Astrocyte of the spinal cord (primary cell): ENCODE data around the gene ATL2.
"Not testable (repeated sequence)": the region's sequence is repeated elsewhere in the genome, so short reads cannot be mapped to it uniquely, and the experiment has no call there.

ENCODE experiments used
- DNase-seq: peaks from one replicate; pipeline ENCODE4 v3.0.0; 2011; ENCODE audit warnings: low read depth, low spot score
- H3K4me3 ChIP-seq: 2 replicates; pipeline ENCODE4 v1.5.1; 2011; ENCODE audit warnings: low read depth, mild to moderate bottlenecking, low read length, moderate library complexity
- CTCF ChIP-seq: IDR thresholded peaks from 2 replicates; pipeline ENCODE4 v1.5.1; 2012; ENCODE audit warnings: low read depth, mild to moderate bottlenecking, low read length, inconsistent platforms
- in situ Hi-C: cut with HindIII; loops from 2 replicates; pipeline ENCODE4 v1.10.0; 2017; ENCODE audit warnings: low sequenced_read_pairs

Gene ATL2

GRCh38 chr2:38279201-38279600 lies 97.9 kb downstream of the ATL2 start:
- TF ChIP-seq CTCF: no peak
- no peak for DNase-seq
- in situ Hi-C loops: no loop called here
- H3K4me3 ChIP-seq: no peak overlapping the region

- H3K4me3 ChIP-seq, DNase-seq, in situ Hi-C loops: not testable (repeated sequence)
Observed at GRCh38 chr2:38278117-38278438, 99.0 kb downstream of the ATL2 start.

- peak; percentile 29 for DNase-seq
- in situ Hi-C loops: no loop called here
- no peak overlapping the region for H3K4me3 ChIP-seq
- TF ChIP-seq CTCF: no peak
Observed at GRCh38 chr2:38277245-38278116, 99.6 kb downstream of the ATL2 start.

GRCh38 chr2:38274286-38275276 lies 102.5 kb downstream of the ATL2 start:
- TF ChIP-seq CTCF: peak; percentile 42
- DNase-seq: peak; percentile 89
- H3K4me3 ChIP-seq: no peak overlapping the region
- in situ Hi-C loops: no loop called here

GRCh38 chr2:38271697-38272096 lies 105.4 kb downstream of the ATL2 start:
- no peak for TF ChIP-seq CTCF
- in situ Hi-C loops: no loop called here
- H3K4me3 ChIP-seq: no peak overlapping the region
- no peak for DNase-seq

GRCh38 chr2:38269421-38269820 lies 107.7 kb downstream of the ATL2 start:
- DNase-seq: no peak
- H3K4me3 ChIP-seq: no peak overlapping the region
- no peak for TF ChIP-seq CTCF
- in situ Hi-C loops: no loop called here
